ENCODE measurements around the gene EPX. TPM values are rescaled to one million over a fixed set of nuclear protein-coding genes. Genes with fewer than 3 reads are reported as not detected.

The EPX gene
- total RNA-seq, 1 experiment from 2014 or later: not detected

- Histone ChIP-seq H3K79me1 (ENCODE audit: insufficient read depth, low read depth, low read length, poor library complexity, severe bottlenecking) (no peaks in the 10 kb centered on the region), H4K91ac (ENCODE audit: insufficient read length, low read depth, low read length) (no peak overlapping the region), H3K56ac (ENCODE audit: insufficient read length, low read depth, low read length) (no peak overlapping the region), H2AK5ac (ENCODE audit: insufficient read length, low read length) (no peak overlapping the region), H4K5ac (ENCODE audit: insufficient read length, low read depth, low read length) (no peak overlapping the region), H2BK120ac (ENCODE audit: low read depth, low read length, poor library complexity, severe bottlenecking) (no peak overlapping the region), H3K4me1 (ENCODE audit: insufficient read depth, low read length) (no peaks in the 10 kb centered on the region), H3K18ac (ENCODE audit: insufficient read length, low read depth, low read length) (no peak overlapping the region), H3T11ph (ENCODE audit: low read length) (no peak overlapping the region), H3K9ac (ENCODE audit: extremely low read depth, insufficient read length, low read length) (no peak overlapping the region), H3K4me2 (ENCODE audit: insufficient read depth, insufficient read length, low read length) (no peak overlapping the region), H3K4ac (ENCODE audit: low read depth, low read length) (no peak overlapping the region), H2BK15ac (ENCODE audit: low read depth, low read length) (no peak overlapping the region), H3K79me2 (ENCODE audit: insufficient read depth, low read length) (no peaks in the 10 kb centered on the region), H3K23me2 (ENCODE audit: insufficient read length, low read depth, low read length, poor library complexity, severe bottlenecking) (no peaks in the 10 kb centered on the region), H3K27me3 (ENCODE audit: insufficient read depth, low read length) (no peaks in the 10 kb centered on the region), H4K8ac (replicated peaks; ENCODE audit: insufficient read length, low read depth, low read length) (no peak overlapping the region), H2BK20ac (ENCODE audit: low read depth, low read length, poor library complexity, severe bottlenecking) (no peak overlapping the region), H2BK5ac (ENCODE audit: insufficient read length, low read length) (no peak overlapping the region), H3K27ac (ENCODE audit: insufficient read length, low read depth, low read length) (no peak overlapping the region), H3K9me3 (ENCODE audit: control insufficient read depth, low read depth, low read length) (no peaks in the 10 kb centered on the region), H2BK12ac (ENCODE audit: insufficient read length, low read depth, low read length) (no peak overlapping the region), H4K20me1 (ENCODE audit: control insufficient read depth, insufficient read depth, insufficient read length) (no peaks in the 10 kb centered on the region), H3K23ac (ENCODE audit: insufficient read length, low read depth, low read length) (no peak overlapping the region), H2AFZ (ENCODE audit: low read length) (no peak overlapping the region), H3K14ac (ENCODE audit: insufficient read depth, low read length) (no peak overlapping the region)
- Mint-ChIP-seq H3K27ac (no peak overlapping the region), H3K4me3 (no peak overlapping the region), H3K27me3 (ENCODE audit: low read depth) (peaks cover 60% of the 10 kb centered on the region), H3K9me3 (peaks cover 0 to 3% of the 10 kb centered on the region in 2 experiments; a peak in 1 of 5 replicates), H3K36me3 (ENCODE audit: insufficient read depth in 1 of 3, low read depth in 3 of 3) (no peaks in the 10 kb centered on the region), H3K4me1 (0 out of 4 replicates have a peak, but pooled peaks cover 0 to 3% of the 10 kb centered on the region in 2 experiments)
- WGBS (ENCODE audit: extremely low coverage, insufficient read length, low lambda C conversion rate): no CpG with 5 or more reads among the region's 4 CpGs
- no peak for DNase-seq
- TF ChIP-seq CTCF (conservative IDR thresholded peaks at IDR 0.05): no peak
These were observed 21.9 kb upstream of the EPX start for GRCh38 chr17:58170622-58171021.

All from H9 (cell line).